GM12878 (cell line): Measurements from ENCODE around the gene SARS1. TPM values are rescaled to one million over a fixed set of nuclear protein-coding genes. Genes with fewer than 3 reads are reported as not detected.

Experiments used
- ATAC-seq: fragments of 200-7000 bp; cut with Tn5 transposase; 3 replicates; pipeline ENCODE4 v1.9.1; 2020; ENCODE audit warnings: mild to moderate bottlenecking, moderate library complexity
- BruUV-seq: library from RNA; stranded (reverse); fragments of 400-500 nt; replicated peaks from 2 replicates; lab custom pipeline; 2021; lab: Mats Ljungman, UMichigan
- CTCF ChIA-PET: fragments of 300-600 bp; sonication (Branson Sonifier 250); formaldehyde crosslinking; extraction: SDS; loops from one replicate; lab custom pipeline; 2021; ENCODE audit warnings: inconsistent platforms; lab: Yijun Ruan, JAX
- POLR2A ChIA-PET: fragments of 350-600 bp; formaldehyde crosslinking; extraction: SDS; loops from one replicate; lab custom pipeline; 2021; ENCODE audit warnings: inconsistent platforms; lab: Charles Lee
- RAD21 ChIA-PET: fragments of 300-600 bp; sonication (Branson Sonifier 250); formaldehyde crosslinking; loops from one replicate; lab custom pipeline; 2023; ENCODE audit warnings: antibody characterized with exemption; ENCODE audit not compliant: unreplicated experiment; lab: Charles Lee
- SMC1A ChIA-PET: fragments of 300-600 bp; sonication (Branson Sonifier 250); formaldehyde crosslinking; loops from one replicate; lab custom pipeline; 2023; ENCODE audit not compliant: unreplicated experiment, uncharacterized antibody; lab: Charles Lee
- DNase-seq: peaks from one replicate; pipeline ENCODE4 v3.0.0-alpha.2; 2011; ENCODE audit warnings: low read depth, low spot score
- FAIRE-seq: peaks from 3 replicates; lab custom pipeline; 2011; peaks lifted over from hg19 to GRCh38; lab: Jason Lieb, UNC
- H2AFZ ChIP-seq: 2 replicates; pipeline ENCODE4 v1.6.0; 2011; ENCODE audit warnings: low read depth, low read length, control low read depth; ENCODE audit not compliant: control insufficient read depth
- H3K27ac ChIP-seq: 2 replicates; pipeline ENCODE4 v1.5.1; 2011; ENCODE audit warnings: control low read depth; ENCODE audit not compliant: control insufficient read depth, insufficient read depth
- H3K27me3 ChIP-seq, 2 experiments: replicated peaks in 1 of 2; 2 replicates each; pipeline versions ENCODE4 v1.6.0 to v1.6.1; 2011; ENCODE audit warnings: low read length in 1 of 2; ENCODE audit not compliant: control insufficient read depth in 2 of 2, insufficient read depth in 2 of 2
- H3K36me3 ChIP-seq, 2 experiments: 2 replicates each; pipeline ENCODE4 v1.5.1; 2011; ENCODE audit warnings: low read length in 1 of 2; ENCODE audit not compliant: control insufficient read depth in 2 of 2, insufficient read depth in 2 of 2
- H3K4me1 ChIP-seq: 2 replicates; pipeline ENCODE4 v1.6.1; 2011; ENCODE audit warnings: mild to moderate bottlenecking, low read length, moderate library complexity, mixed read lengths; ENCODE audit not compliant: control insufficient read depth, insufficient read depth
- H3K4me2 ChIP-seq: 2 replicates; pipeline ENCODE4 v1.6.0; 2011; ENCODE audit warnings: control low read depth; ENCODE audit not compliant: control insufficient read depth, insufficient read depth
- H3K4me3 ChIP-seq: fragments of 200-600 bp; sonication (generic); 2 replicates; pipeline ENCODE4 v1.5.1; 2016
- H3K79me2 ChIP-seq: 2 replicates; pipeline ENCODE4 v1.6.0; 2011; ENCODE audit warnings: low read length; ENCODE audit not compliant: control insufficient read depth, insufficient read depth
- H3K9ac ChIP-seq: 2 replicates; pipeline ENCODE4 v1.8.0; 2011; ENCODE audit warnings: low read length, control low read depth, mixed read lengths; ENCODE audit not compliant: control insufficient read depth, insufficient read depth
- H3K9me3 ChIP-seq: replicated peaks from 3 replicates; pipeline ENCODE4 v1.5.1; 2011; ENCODE audit warnings: mild to moderate bottlenecking, low read length; ENCODE audit not compliant: control insufficient read depth, insufficient read depth
- H4K20me1 ChIP-seq: 2 replicates; pipeline ENCODE4 v1.6.0; 2011; ENCODE audit not compliant: control insufficient read depth, insufficient read depth
- ASH2L ChIP-seq: fragments of 300-600, 200-600 bp; sonication (generic); IDR thresholded peaks from 2 replicates; pipeline ENCODE4 v1.6.1; 2017; ENCODE audit warnings: low read depth, mild to moderate bottlenecking, borderline replicate concordance
- ATF7 ChIP-seq: fragments of 450-650 bp; IDR thresholded peaks from 2 replicates; pipeline ENCODE4 v1.6.1; 2016; ENCODE audit warnings: low read depth, mild to moderate bottlenecking
- BCL11A ChIP-seq: IDR thresholded peaks from 2 replicates; pipeline ENCODE4 v1.6.1; 2011; ENCODE audit warnings: low read depth, low read length
- BMI1 ChIP-seq: fragments of 450-650 bp; IDR thresholded peaks from 2 replicates; pipeline ENCODE4 v1.6.1; 2016; ENCODE audit warnings: mild to moderate bottlenecking, moderate library complexity, borderline replicate concordance
- CBFB ChIP-seq: IDR thresholded peaks from 2 replicates; pipeline ENCODE4 v1.6.1; 2016; ENCODE audit warnings: antibody characterized with exemption, low read depth
- E2F8 ChIP-seq: fragments of 450-650 bp; IDR thresholded peaks from 2 replicates; pipeline ENCODE4 v1.6.1; 2018; ENCODE audit warnings: mild to moderate bottlenecking, low read depth, moderate library complexity; ENCODE audit not compliant: partially characterized antibody
- ESRRA ChIP-seq: IDR thresholded peaks from 2 replicates; pipeline ENCODE4 v1.6.1; 2012; ENCODE audit warnings: mild to moderate bottlenecking, low read length, improper control_type of control experiment
- HDAC2 ChIP-seq: fragments of 200-600 bp; sonication (generic); IDR thresholded peaks from 2 replicates; pipeline ENCODE4 v1.6.1; 2017
- HSF1 ChIP-seq: fragments of 150-350 bp; IDR thresholded peaks from 2 replicates; pipeline ENCODE4 v1.6.1; 2014; ENCODE audit warnings: mild to moderate bottlenecking, low read depth, low read length
- LARP7 ChIP-seq: fragments of 450-650 bp; IDR thresholded peaks from 2 replicates; pipeline ENCODE4 v1.6.1; 2017; ENCODE audit warnings: mild to moderate bottlenecking
- PKNOX1 ChIP-seq: fragments of 450-650 bp; IDR thresholded peaks from 2 replicates; pipeline ENCODE4 v1.6.1; 2016; ENCODE audit warnings: mild to moderate bottlenecking
- POLR2A ChIP-seq: IDR thresholded peaks from 2 replicates; pipeline ENCODE4 v1.6.1; 2011; ENCODE audit warnings: low read depth, mild to moderate bottlenecking, low read length
- RAD21 ChIP-seq: IDR thresholded peaks from 2 replicates; pipeline ENCODE4 v1.6.1; 2011; ENCODE audit warnings: mild to moderate bottlenecking, low read depth, low read length, moderate library complexity; ENCODE audit not compliant: insufficient read depth
- RAD51 ChIP-seq: fragments of 450-650 bp; IDR thresholded peaks from 2 replicates; pipeline ENCODE4 v1.6.1; 2016; ENCODE audit warnings: moderate library complexity, mild to moderate bottlenecking, inconsistent platforms
- RBBP5 ChIP-seq: fragments of 200-600 bp; sonication (generic); conservative IDR thresholded peaks from 2 replicates; pipeline ENCODE4 v1.6.1; 2016
- SMAD1 ChIP-seq: fragments of 450-650 bp; IDR thresholded peaks from 2 replicates; pipeline ENCODE4 v1.6.1; 2018; ENCODE audit warnings: mild to moderate bottlenecking, low read depth; ENCODE audit not compliant: partially characterized antibody
- SMC3 ChIP-seq: IDR thresholded peaks from 2 replicates; pipeline ENCODE4 v1.6.1; 2011; ENCODE audit warnings: low read length, improper control_type of control experiment, borderline replicate concordance
- TAF1 ChIP-seq: IDR thresholded peaks from 2 replicates; pipeline ENCODE4 v1.6.1; 2011; ENCODE audit warnings: mild to moderate bottlenecking, low read depth, low read length, borderline replicate concordance
- TCF12 ChIP-seq: IDR thresholded peaks from 2 replicates; pipeline ENCODE4 v1.6.1; 2011; ENCODE audit warnings: low read depth, mild to moderate bottlenecking, low read length
- USF2 ChIP-seq: IDR thresholded peaks from 2 replicates; pipeline ENCODE4 v1.6.1; 2011; ENCODE audit warnings: low read depth, low read length, improper control_type of control experiment, borderline replicate concordance
- WGBS: methylation state at CpG from one replicate; pipeline ENCODE4 v1.1.6; 2016; ENCODE audit warnings: low lambda C conversion rate; ENCODE audit not compliant: insufficient replicate concordance, insufficient coverage; ENCODE audit errors: missing lambda C conversion rate; 5-methylcytosine and 5-hydroxymethylcytosine counted together
- in situ Hi-C: fragments of 300-500 bp; cut with MboI; formaldehyde crosslinking; loops from 9 replicates; pipeline ENCODE4 v1.14.3; 2018; ENCODE audit warnings: mixed read lengths
- intact Hi-C: fragments of 100-400 bp; cut with micrococcal nuclease; formaldehyde crosslinking; loops from one replicate; pipeline ENCODE4 v1.14.2; 2022; ENCODE audit not compliant: unreplicated experiment
- polyA plus RNA-seq, 11 experiments: library from polyadenylated mRNA; depleted of rRNA in 4 of 11; unstranded in 6 of 11; stranded (reverse) in 5 of 11; fragments of >200 nt; fragmentation: Nextera tagmentation in 4 of 11; fragmentation: Illumina TruSeq in 1 of 11; extraction: Ambion mirVana in 4 of 11; extraction: Trizol in 1 of 11; gene quantifications; 1 replicate in 1 of 11; 2 replicates in 10 of 11; pipeline versions ENCODE4 v1.2.1 to v1.2.3, GENCODE V29; 2011 to 2016; ENCODE audit warnings: inconsistent platforms in 2 of 11, missing spikeins in 2 of 11, low read depth in 1 of 11
- total RNA-seq, 4 experiments: library from RNA; depleted of rRNA in 3 of 4; stranded (reverse); fragments of >200 nt in 3 of 4; fragmentation: Illumina TruSeq in 1 of 4; extraction: Trizol in 1 of 4; gene quantifications; 2 replicates each; pipeline versions ENCODE4 v1.2.1 to v1.2.3, GENCODE V29; 2013 to 2021

Gene SARS1
- total and polyA plus RNA-seq, 10 of the 15 experiments (the other 5 are each of a cell fraction or from before 2014, with no cell fraction given), result 103 to 202 (median 138) TPM

- Histone ChIP-seq H3K9me3 (no peaks in the 10 kb centered on the region), H3K79me2 (no peaks in the 10 kb centered on the region), H3K27me3 (no peaks in the 10 kb centered on the region), H3K4me2 (no peak overlapping the region), H3K4me1 (no peaks in the 10 kb centered on the region), H3K4me3 (no peak overlapping the region), H3K36me3 (peaks cover 18 to 30% of the 10 kb centered on the region in 2 experiments), H3K27ac (no peak overlapping the region), H2AFZ (no peak overlapping the region), H4K20me1 (no peaks in the 10 kb centered on the region), H3K9ac (no peak overlapping the region)
- DNase-seq (no peak), ATAC-seq (peak; percentile 92), FAIRE-seq (no peak)
- SMC1A ChIA-PET, result interaction anchor here (1.1 to 1.5 kb wide), 2 partner anchors 22 to 293 kb away, joined by 3 to 4 read pairs; no protein-coding TSS in a partner anchor
- WGBS, result 51% methylated on average over 6 of the region's 6 CpGs
- CTCF ChIA-PET, result interaction anchor here (0.7 to 2.4 kb wide), 7 partner anchors 38 to 401 kb away, joined by 3 to 11 read pairs (median 5); no protein-coding TSS in a partner anchor
- in situ Hi-C loops (no loop called here), intact Hi-C loops (no loop called here)
- no TSS peak for BruUV-seq
- RAD21 ChIA-PET, result interaction anchor here (0.8 to 1.9 kb wide), 4 partner anchors 38 to 293 kb away, joined by 3 to 7 read pairs (median 3); partner anchors contain the start of gene SORT1
- POLR2A ChIA-PET, result interaction anchor here (1.1 kb wide), 1 partner anchor 16 kb away, joined by 3 read pairs; no protein-coding TSS in a partner anchor
- TF ChIP-seq SMC3 (peak; percentile 9; the same call in 1 of the 2 replicates), BCL11A (no peak), RAD51 (no peak), ASH2L (no peak), TAF1 (no peak), HSF1 (no peak), SMAD1 (no peak), ESRRA (no peak), CBFB (no peak), ATF7 (no peak), RBBP5 (no peak), PKNOX1 (no peak), HDAC2 (no peak), TCF12 (no peak), RAD21 (no peak), E2F8 (peak; percentile 8), POLR2A (peak; percentile 58), USF2 (no peak), BMI1 (no peak), LARP7 (no peak)
Observed at GRCh38 chr1:109239409-109240068, 25.8 kb downstream of the SARS1 start.
